Keratinocyte (primary cell): Measurements from ENCODE around the gene ARHGAP19.

Experiments used
- EZH2 ChIP-seq: IDR thresholded peaks from one replicate; pipeline ENCODE4 v1.6.1; 2012; ENCODE audit warnings: inconsistent platforms, mild to moderate bottlenecking, low read length, moderate library complexity
- TF ChIP-seq, protein P1 (sequence below), 3 experiments: IDR thresholded peaks in 1 of 3; conservative IDR thresholded peaks in 1 of 3; optimal IDR thresholded peaks in 1 of 3; 2 replicates in 2 of 3; 3 replicates in 1 of 3; pipeline versions ENCODE3 to v1.5.1; 2011; ENCODE audit warnings: low read length in 3 of 3, mild to moderate bottlenecking in 3 of 3, moderate library complexity in 2 of 3, control low read depth in 1 of 3, inconsistent platforms in 1 of 3; ENCODE audit not compliant: insufficient read depth in 2 of 3; ENCODE audit errors: extremely low read depth in 1 of 3

DNA sequence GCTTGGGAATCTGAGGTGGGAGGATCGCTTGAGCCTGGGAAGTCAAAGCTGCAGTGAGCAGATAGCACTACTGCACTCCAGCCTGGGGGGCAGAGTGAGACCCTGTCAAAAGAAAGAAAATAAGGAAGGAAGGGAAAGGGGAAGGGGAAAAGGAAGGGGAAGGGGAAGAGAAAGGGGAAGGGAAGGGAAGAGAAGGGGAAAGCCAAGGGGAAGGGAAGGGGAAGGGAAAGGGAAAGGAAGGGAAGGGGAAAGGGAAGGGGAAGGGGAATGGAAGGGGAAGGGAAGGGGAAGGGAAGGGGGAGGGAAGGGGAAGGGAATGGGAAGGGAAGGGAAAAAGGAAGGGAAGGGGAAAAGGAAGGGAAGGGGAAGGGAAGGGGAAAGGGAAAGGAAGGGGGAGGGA is 41.5 kb downstream of the ARHGAP19 start:
- no peak for TF ChIP-seq EZH2
- TF ChIP-seq, protein P1, sequence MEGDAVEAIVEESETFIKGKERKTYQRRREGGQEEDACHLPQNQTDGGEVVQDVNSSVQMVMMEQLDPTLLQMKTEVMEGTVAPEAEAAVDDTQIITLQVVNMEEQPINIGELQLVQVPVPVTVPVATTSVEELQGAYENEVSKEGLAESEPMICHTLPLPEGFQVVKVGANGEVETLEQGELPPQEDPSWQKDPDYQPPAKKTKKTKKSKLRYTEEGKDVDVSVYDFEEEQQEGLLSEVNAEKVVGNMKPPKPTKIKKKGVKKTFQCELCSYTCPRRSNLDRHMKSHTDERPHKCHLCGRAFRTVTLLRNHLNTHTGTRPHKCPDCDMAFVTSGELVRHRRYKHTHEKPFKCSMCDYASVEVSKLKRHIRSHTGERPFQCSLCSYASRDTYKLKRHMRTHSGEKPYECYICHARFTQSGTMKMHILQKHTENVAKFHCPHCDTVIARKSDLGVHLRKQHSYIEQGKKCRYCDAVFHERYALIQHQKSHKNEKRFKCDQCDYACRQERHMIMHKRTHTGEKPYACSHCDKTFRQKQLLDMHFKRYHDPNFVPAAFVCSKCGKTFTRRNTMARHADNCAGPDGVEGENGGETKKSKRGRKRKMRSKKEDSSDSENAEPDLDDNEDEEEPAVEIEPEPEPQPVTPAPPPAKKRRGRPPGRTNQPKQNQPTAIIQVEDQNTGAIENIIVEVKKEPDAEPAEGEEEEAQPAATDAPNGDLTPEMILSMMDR (optimal IDR thresholded peaks at IDR 0.05 in 1 of 3, IDR thresholded peaks at IDR 0.05 in 1 of 3, conservative IDR thresholded peaks at IDR 0.05 in 1 of 3; ENCODE audit: extremely low read depth in 1 of 3, insufficient read depth in 2 of 3, low read length in 3 of 3): no peak
